Heart left ventricle (tissue), 13 donors: ENCODE results near the gene SIM2.
"Not testable (repeated sequence)": the region's sequence is repeated elsewhere in the genome, so short reads cannot be mapped to it uniquely, and the experiment has no call there.

Experiments
- CTCF ChIP-seq, 12 donors: fragments of 200-600 bp; sonication (generic) in 4 of 12; IDR thresholded peaks; one replicate each; pipeline versions ENCODE4 v1.5.0 to v1.8.0; 2018 to 2022; ENCODE audit warnings: antibody characterized with exemption in 12 of 12, mild to moderate bottlenecking in 5 of 12
- POLR2A ChIP-seq, 2 donors: fragments of 450-650 bp; IDR thresholded peaks; one replicate each; pipeline ENCODE4 v1.6.1; 2017; ENCODE audit warnings: antibody characterized with exemption in 2 of 2, mild to moderate bottlenecking in 2 of 2, moderate library complexity in 2 of 2
- donor health status: ischemic (EF 13 %, LVEDD 7.1; RV severe dilation, severe dysfunction).
- donor health status: DM: no; HTN: yes; CAD: no.
- donor health status: DM: no; HTN: no; CAD: no.
- donor health status: ischemic (EF 25% LVEDD 6.9; RV normal size, moderate dysfunction).
- donor health status: ischemic (EF 25% LVEDD 5.7; RV mildly dilated, moderate dysfunction).
- donor health status: ischemic (EF 35%, LVEDD 5.7; RV mildly dilated, moderate dysfunction).
- donor health status: nonischemic (EF 11% LVEDD 7.7; RV severe dilation, severe dysfunction).
- donor health status: DM: yes; HTN: yes; CAD: no.
- donor health status: PGD.
- donor health status: ischemic (EF 29% LVEDD 5.4; RV normal size, mild dysfunction).
- donor health status: nonischemic (EF 23%, LVEDD 6.1; RV moderate dilation, normal function).

- TF ChIP-seq CTCF, POLR2A (IDR thresholded peaks at IDR 0.05): not testable (repeated sequence)
Measured at GRCh38 chr21:36672296-36672695, 26.6 kb upstream of the SIM2 start.
